H9 (cell line): ENCODE measurements around the gene RIPOR1. TPM values are rescaled to one million over a fixed set of nuclear protein-coding genes. Genes with fewer than 3 reads are reported as not detected.

Experiments used
- DNase-seq: peaks from one replicate; pipeline ENCODE4 v3.0.0-alpha.2; 2017
- H2AFZ ChIP-seq: one replicate; pipeline ENCODE4 v1.6.1; 2013; ENCODE audit warnings: mild to moderate bottlenecking, low read length, control low read depth, moderate library complexity
- H2AK5ac ChIP-seq: 2 replicates; pipeline ENCODE4 v1.6.1; 2013; ENCODE audit warnings: low read length, control low read depth, mixed read lengths; ENCODE audit not compliant: insufficient read length
- H2BK120ac ChIP-seq: one replicate; pipeline ENCODE4 v1.6.1; 2013; ENCODE audit warnings: low read depth, mild to moderate bottlenecking, low read length, control low read depth, inconsistent platforms; ENCODE audit not compliant: poor library complexity, severe bottlenecking
- H2BK12ac ChIP-seq: 2 replicates; pipeline ENCODE4 v1.6.1; 2013; ENCODE audit warnings: low read length, control low read depth, mixed read lengths, low read depth; ENCODE audit not compliant: insufficient read length
- H2BK15ac ChIP-seq: 2 replicates; pipeline ENCODE4 v1.6.1; 2013; ENCODE audit warnings: low read depth, low read length, control low read depth
- H2BK20ac ChIP-seq: one replicate; pipeline ENCODE4 v1.6.1; 2013; ENCODE audit warnings: low read depth, mild to moderate bottlenecking, low read length, control low read depth, inconsistent platforms; ENCODE audit not compliant: poor library complexity, severe bottlenecking
- H2BK5ac ChIP-seq: 2 replicates; pipeline ENCODE4 v1.6.1; 2013; ENCODE audit warnings: low read length, control low read depth, mixed read lengths; ENCODE audit not compliant: insufficient read length
- H3K14ac ChIP-seq: 2 replicates; pipeline ENCODE4 v1.6.1; 2013; ENCODE audit warnings: low read length, control low read depth; ENCODE audit not compliant: insufficient read depth
- H3K18ac ChIP-seq: 2 replicates; pipeline ENCODE4 v1.6.1; 2013; ENCODE audit warnings: low read depth, mild to moderate bottlenecking, mixed read lengths, low read length, control low read depth; ENCODE audit not compliant: insufficient read length
- H3K23ac ChIP-seq: 2 replicates; pipeline ENCODE4 v1.6.1; 2013; ENCODE audit warnings: low read length, control low read depth, mixed read lengths, low read depth; ENCODE audit not compliant: insufficient read length
- H3K23me2 ChIP-seq: 2 replicates; pipeline ENCODE4 v1.6.1; 2013; ENCODE audit warnings: low read depth, mild to moderate bottlenecking, mixed read lengths, low read length, control low read depth; ENCODE audit not compliant: insufficient read length, poor library complexity, severe bottlenecking
- H3K27ac ChIP-seq: 2 replicates; pipeline ENCODE4 v1.5.1; 2013; ENCODE audit warnings: low read length, control low read depth, mixed read lengths, low read depth; ENCODE audit not compliant: insufficient read length
- H3K27me3 ChIP-seq: 2 replicates; pipeline ENCODE4 v1.6.1; 2013; ENCODE audit warnings: low read length, control low read depth, inconsistent platforms; ENCODE audit not compliant: insufficient read depth
- H3K4ac ChIP-seq: 2 replicates; pipeline ENCODE4 v1.6.1; 2013; ENCODE audit warnings: low read depth, mild to moderate bottlenecking, control low read depth, inconsistent platforms, low read length, moderate library complexity
- H3K4me1 ChIP-seq: 2 replicates; pipeline ENCODE4 v1.6.1; 2013; ENCODE audit warnings: low read length, control low read depth, inconsistent platforms; ENCODE audit not compliant: insufficient read depth
- H3K4me2 ChIP-seq: 2 replicates; pipeline ENCODE4 v1.6.1; 2013; ENCODE audit warnings: low read length, control low read depth, mixed read lengths; ENCODE audit not compliant: insufficient read length, insufficient read depth
- H3K56ac ChIP-seq: 2 replicates; pipeline ENCODE4 v1.6.1; 2013; ENCODE audit warnings: low read depth, mild to moderate bottlenecking, mixed read lengths, low read length, control low read depth; ENCODE audit not compliant: insufficient read length
- H3K79me1 ChIP-seq: 2 replicates; pipeline ENCODE4 v1.6.1; 2013; ENCODE audit warnings: low read depth, mild to moderate bottlenecking, moderate library complexity, low read length, control low read depth, inconsistent platforms; ENCODE audit not compliant: insufficient read depth, poor library complexity, severe bottlenecking
- H3K79me2 ChIP-seq: 2 replicates; pipeline ENCODE4 v1.6.1; 2013; ENCODE audit warnings: low read length, control low read depth, inconsistent platforms; ENCODE audit not compliant: insufficient read depth
- H3K9ac ChIP-seq: 2 replicates; pipeline ENCODE4 v1.6.1; 2013; ENCODE audit warnings: low read length, control low read depth, mixed read lengths; ENCODE audit not compliant: insufficient read length; ENCODE audit errors: extremely low read depth
- H3K9me3 ChIP-seq: one replicate; pipeline ENCODE4 v1.6.1; 2013; ENCODE audit warnings: low read depth, low read length, inconsistent platforms; ENCODE audit not compliant: control insufficient read depth
- H3T11ph ChIP-seq: one replicate; pipeline ENCODE4 v1.6.1; 2013; ENCODE audit warnings: mild to moderate bottlenecking, low read length, control low read depth, inconsistent platforms
- H4K20me1 ChIP-seq: one replicate; pipeline ENCODE4 v1.6.1; 2013; ENCODE audit not compliant: control insufficient read depth, insufficient read length, insufficient read depth
- H4K5ac ChIP-seq: 2 replicates; pipeline ENCODE4 v1.6.1; 2013; ENCODE audit warnings: low read depth, mild to moderate bottlenecking, mixed read lengths, low read length, control low read depth; ENCODE audit not compliant: insufficient read length
- H4K8ac ChIP-seq: replicated peaks from 2 replicates; pipeline ENCODE4 v1.6.1; 2013; ENCODE audit warnings: low read length, control low read depth, mixed read lengths, low read depth; ENCODE audit not compliant: insufficient read length
- H4K91ac ChIP-seq: 2 replicates; pipeline ENCODE4 v1.6.1; 2013; ENCODE audit warnings: low read depth, mild to moderate bottlenecking, moderate library complexity, mixed read lengths, low read length, control low read depth; ENCODE audit not compliant: insufficient read length
- H3K27ac Mint-ChIP-seq, 3 experiments: 2 replicates in 2 of 3; 3 replicates in 1 of 3; pipeline ENCODE4 v1.8.0; 2020 to 2021; ENCODE audit warnings: mixed read lengths in 3 of 3, mild to moderate bottlenecking in 1 of 3, moderate library complexity in 1 of 3
- H3K27me3 Mint-ChIP-seq: 2 replicates; pipeline ENCODE4 v1.8.0; 2021; ENCODE audit warnings: low read depth, mild to moderate bottlenecking, moderate library complexity, mixed read lengths
- H3K36me3 Mint-ChIP-seq, 3 experiments: 2 replicates in 2 of 3; 3 replicates in 1 of 3; pipeline ENCODE4 v1.8.0; 2020 to 2021; ENCODE audit warnings: low read depth in 3 of 3, mixed read lengths in 3 of 3; ENCODE audit not compliant: insufficient read depth in 1 of 3
- H3K4me1 Mint-ChIP-seq, 2 experiments: 2 replicates each; pipeline ENCODE4 v1.8.0; 2020; ENCODE audit warnings: mixed read lengths in 2 of 2
- H3K4me3 Mint-ChIP-seq, 2 experiments: 2 replicates in 1 of 2; 3 replicates in 1 of 2; pipeline ENCODE4 v1.8.0; 2020 to 2021; ENCODE audit warnings: mild to moderate bottlenecking in 2 of 2, mixed read lengths in 2 of 2, moderate library complexity in 1 of 2
- H3K9me3 Mint-ChIP-seq, 2 experiments: 2 replicates in 1 of 2; 3 replicates in 1 of 2; pipeline ENCODE4 v1.8.0; 2020; ENCODE audit warnings: mild to moderate bottlenecking in 2 of 2, mixed read lengths in 2 of 2, moderate library complexity in 1 of 2
- CTCF ChIP-seq: fragments of 200-600 bp; sonication (generic); conservative IDR thresholded peaks from 3 replicates; pipeline ENCODE4 v1.8.0; 2021; ENCODE audit warnings: antibody characterized with exemption, mild to moderate bottlenecking
- WGBS: extraction: QIAGEN DNeasy Blood & Tissue Kit; methylation state at CpG from one replicate; pipeline ENCODE4 v1.1.7; 2013; ENCODE audit warnings: missing lambda C conversion rate, low lambda C conversion rate, mixed read lengths; ENCODE audit not compliant: insufficient read length; ENCODE audit errors: extremely low coverage; 5-methylcytosine and 5-hydroxymethylcytosine counted together
- long read RNA-seq: library from polyadenylated mRNA; unstranded; transcript quantifications from one replicate; pipeline ENCODE4 v2.0.0, GENCODE V29; 2020
- total RNA-seq: library from RNA; stranded (reverse); gene quantifications from 2 replicates; pipeline ENCODE4 v1.2.1, GENCODE V29; 2021

The RIPOR1 gene, protein sequence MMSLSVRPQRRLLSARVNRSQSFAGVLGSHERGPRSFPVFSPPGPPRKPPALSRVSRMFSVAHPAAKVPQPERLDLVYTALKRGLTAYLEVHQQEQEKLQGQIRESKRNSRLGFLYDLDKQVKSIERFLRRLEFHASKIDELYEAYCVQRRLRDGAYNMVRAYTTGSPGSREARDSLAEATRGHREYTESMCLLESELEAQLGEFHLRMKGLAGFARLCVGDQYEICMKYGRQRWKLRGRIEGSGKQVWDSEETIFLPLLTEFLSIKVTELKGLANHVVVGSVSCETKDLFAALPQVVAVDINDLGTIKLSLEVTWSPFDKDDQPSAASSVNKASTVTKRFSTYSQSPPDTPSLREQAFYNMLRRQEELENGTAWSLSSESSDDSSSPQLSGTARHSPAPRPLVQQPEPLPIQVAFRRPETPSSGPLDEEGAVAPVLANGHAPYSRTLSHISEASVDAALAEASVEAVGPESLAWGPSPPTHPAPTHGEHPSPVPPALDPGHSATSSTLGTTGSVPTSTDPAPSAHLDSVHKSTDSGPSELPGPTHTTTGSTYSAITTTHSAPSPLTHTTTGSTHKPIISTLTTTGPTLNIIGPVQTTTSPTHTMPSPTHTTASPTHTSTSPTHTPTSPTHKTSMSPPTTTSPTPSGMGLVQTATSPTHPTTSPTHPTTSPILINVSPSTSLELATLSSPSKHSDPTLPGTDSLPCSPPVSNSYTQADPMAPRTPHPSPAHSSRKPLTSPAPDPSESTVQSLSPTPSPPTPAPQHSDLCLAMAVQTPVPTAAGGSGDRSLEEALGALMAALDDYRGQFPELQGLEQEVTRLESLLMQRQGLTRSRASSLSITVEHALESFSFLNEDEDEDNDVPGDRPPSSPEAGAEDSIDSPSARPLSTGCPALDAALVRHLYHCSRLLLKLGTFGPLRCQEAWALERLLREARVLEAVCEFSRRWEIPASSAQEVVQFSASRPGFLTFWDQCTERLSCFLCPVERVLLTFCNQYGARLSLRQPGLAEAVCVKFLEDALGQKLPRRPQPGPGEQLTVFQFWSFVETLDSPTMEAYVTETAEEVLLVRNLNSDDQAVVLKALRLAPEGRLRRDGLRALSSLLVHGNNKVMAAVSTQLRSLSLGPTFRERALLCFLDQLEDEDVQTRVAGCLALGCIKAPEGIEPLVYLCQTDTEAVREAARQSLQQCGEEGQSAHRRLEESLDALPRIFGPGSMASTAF
- 10.0 and 14.3 TPM in 2 replicates for total RNA-seq
- long read RNA-seq, partial matches to known transcripts: 7 of 8 reads
- long read RNA-seq, other reads (novel, unspliced or antisense): 1 of 8 reads

GRCh38 chr16:67528222-67528869 is at the start of gene RIPOR1:
Gene RIPOR1, plus strand, starts transcription at chr16:67528829. Its CDS starts 9,618 bp downstream, at chr16:67538447.
- Histone ChIP-seq H2AFZ (no peak within 1 kb of the TSS), H3K9me3 (no peaks in the 10 kb centered on the region), H3K18ac (no peak within 1 kb of the TSS), H3K79me2 (no peaks in the 10 kb centered on the region), H2BK5ac (no peak within 1 kb of the TSS), H2BK120ac (no peak within 1 kb of the TSS), H4K8ac (no peak within 1 kb of the TSS), H3K4me1 (no peaks in the 10 kb centered on the region; the same call in 1 of the 2 replicates), H4K5ac (no peak within 1 kb of the TSS), H3K14ac (0 out of 2 replicates have a peak within 1 kb of the TSS, but pooled peaks have one; percentile 1), H3K56ac (no peak within 1 kb of the TSS), H2AK5ac (no peak within 1 kb of the TSS), H3K23me2 (peaks cover 18% of the 10 kb centered on the region), H3K9ac (no peak within 1 kb of the TSS), H4K91ac (no peak within 1 kb of the TSS), H3K23ac (no peak within 1 kb of the TSS), H2BK20ac (no peak within 1 kb of the TSS), H3K4ac (no peak within 1 kb of the TSS), H3T11ph (no peak within 1 kb of the TSS), H2BK15ac (no peak within 1 kb of the TSS), H3K27me3 (peaks cover 54% of the 10 kb centered on the region; the same call in 1 of the 2 replicates), H3K4me2 (peak within 1 kb of the TSS; percentile 82), H2BK12ac (no peak within 1 kb of the TSS), H4K20me1 (no peaks in the 10 kb centered on the region), H3K27ac (no peak within 1 kb of the TSS), H3K79me1 (no peaks in the 10 kb centered on the region)
- peaks cover 92% of the 10 kb centered on the region for H3K27me3 Mint-ChIP-seq
- no peak for TF ChIP-seq CTCF
- peaks cover 10 to 11% of the 10 kb centered on the region in 2 experiments for H3K4me1 Mint-ChIP-seq
- WGBS: no CpG with 5 or more reads among the region's 45 CpGs
- no peak within 1 kb of the TSS for H3K27ac Mint-ChIP-seq
- peaks cover 0 to 4% of the 10 kb centered on the region in 2 experiments; a peak in 1 of 5 replicates for H3K9me3 Mint-ChIP-seq
- peak within 1 kb of the TSS; percentile 58 to 83 for H3K4me3 Mint-ChIP-seq
- H3K36me3 Mint-ChIP-seq: no peaks in the 10 kb centered on the region
- DNase-seq: peak; percentile 69
